ENCODE measurements around the gene BRSK2.

BRSK2 gene

GRCh38 chr11:1487851-1488574 lies 98.3 kb downstream of the BRSK2 start:
- peak overlapping the region; percentile 97 for H3K27ac ChIP-seq (ENCODE audit: low read length)

GRCh38 chr11:1488575-1489180 lies 98.9 kb downstream of the BRSK2 start:
- H3K36me3 ChIP-seq (ENCODE audit: control insufficient read depth in 2 of 2, insufficient read depth in 2 of 2, low read length in 2 of 2) = no peaks in the 10 kb centered on the region
- H3K27ac ChIP-seq (ENCODE audit: low read length) = peak overlapping the region; percentile 97
- H3K9ac ChIP-seq (ENCODE audit: low read length in 2 of 2) = peak overlapping the region in 1 of 2 donors; percentile 34
- no peaks in the 10 kb centered on the region for H3K9me3 ChIP-seq (ENCODE audit: control insufficient read depth in 2 of 2, low read length in 2 of 2)
- H3K27me3 ChIP-seq (ENCODE audit: control insufficient read depth in 1 of 2, insufficient read depth in 2 of 2, low read length in 2 of 2) = no peaks in the 10 kb centered on the region
- peaks cover 61% of the 10 kb centered on the region for H3K4me1 ChIP-seq (ENCODE audit: control insufficient read depth, insufficient read depth, low read length)
- peak overlapping the region in 1 of 2 donors; percentile 29 for H3K4me3 ChIP-seq (ENCODE audit: low read length in 2 of 2)

More at GRCh38 chr11:1487851-1488574, 98.3 kb downstream of the BRSK2 start:
- Histone ChIP-seq H3K4me3 (ENCODE audit: low read length in 2 of 2) (peak overlapping the region in 1 of 2 donors; percentile 59), H3K36me3 (ENCODE audit: control insufficient read depth in 2 of 2, insufficient read depth in 2 of 2, low read length in 2 of 2) (no peaks in the 10 kb centered on the region), H3K9me3 (ENCODE audit: control insufficient read depth in 2 of 2, low read length in 2 of 2) (no peaks in the 10 kb centered on the region), H3K27me3 (ENCODE audit: control insufficient read depth in 1 of 2, insufficient read depth in 2 of 2, low read length in 2 of 2) (no peaks in the 10 kb centered on the region), H3K4me1 (ENCODE audit: control insufficient read depth, insufficient read depth, low read length) (peaks cover 68% of the 10 kb centered on the region), H3K9ac (ENCODE audit: low read length in 2 of 2) (peak overlapping the region; percentile 46 to 62)

GRCh38 chr11:1490651-1491050 lies 100.9 kb downstream of the BRSK2 start:
- Histone ChIP-seq H3K36me3 (ENCODE audit: control insufficient read depth in 2 of 2, insufficient read depth in 2 of 2, low read length in 2 of 2) (no peaks in the 10 kb centered on the region), H3K9ac (ENCODE audit: low read length in 2 of 2) (no peak overlapping the region), H3K4me3 (ENCODE audit: low read length in 2 of 2) (no peak overlapping the region), H3K9me3 (ENCODE audit: control insufficient read depth in 2 of 2, low read length in 2 of 2) (no peaks in the 10 kb centered on the region), H3K27me3 (ENCODE audit: control insufficient read depth in 1 of 2, insufficient read depth in 2 of 2, low read length in 2 of 2) (no peaks in the 10 kb centered on the region), H3K27ac (ENCODE audit: low read length) (no peak overlapping the region), H3K4me1 (ENCODE audit: control insufficient read depth, insufficient read depth, low read length) (peaks cover 41% of the 10 kb centered on the region)

- Histone ChIP-seq H3K4me3 (ENCODE audit: low read length in 2 of 2) (no peak overlapping the region), H3K36me3 (ENCODE audit: control insufficient read depth in 2 of 2, insufficient read depth in 2 of 2, low read length in 2 of 2) (no peaks in the 10 kb centered on the region), H3K4me1 (ENCODE audit: control insufficient read depth, insufficient read depth, low read length) (peaks cover 34% of the 10 kb centered on the region), H3K9me3 (ENCODE audit: control insufficient read depth in 2 of 2, low read length in 2 of 2) (no peaks in the 10 kb centered on the region), H3K9ac (ENCODE audit: low read length in 2 of 2) (no peak overlapping the region), H3K27me3 (ENCODE audit: control insufficient read depth in 1 of 2, insufficient read depth in 2 of 2, low read length in 2 of 2) (no peaks in the 10 kb centered on the region), H3K27ac (ENCODE audit: low read length) (no peak overlapping the region)
Measured at GRCh38 chr11:1491379-1491778, 101.6 kb downstream of the BRSK2 start.

- peaks cover 12% of the 10 kb centered on the region for H3K4me1 ChIP-seq (ENCODE audit: control insufficient read depth, insufficient read depth, low read length)
- H3K27me3 ChIP-seq (ENCODE audit: control insufficient read depth in 1 of 2, insufficient read depth in 2 of 2, low read length in 2 of 2) = no peaks in the 10 kb centered on the region
- H3K9me3 ChIP-seq (ENCODE audit: control insufficient read depth in 2 of 2, low read length in 2 of 2) = no peaks in the 10 kb centered on the region
- no peak overlapping the region for H3K9ac ChIP-seq (ENCODE audit: low read length in 2 of 2)
- no peak overlapping the region for H3K4me3 ChIP-seq (ENCODE audit: low read length in 2 of 2)
- H3K36me3 ChIP-seq (ENCODE audit: control insufficient read depth in 2 of 2, insufficient read depth in 2 of 2, low read length in 2 of 2) = no peaks in the 10 kb centered on the region
- no peak overlapping the region for H3K27ac ChIP-seq (ENCODE audit: low read length)
Measured at GRCh38 chr11:1493650-1494244, 104.0 kb downstream of the BRSK2 start.

GRCh38 chr11:1494650-1495049 lies 104.9 kb downstream of the BRSK2 start:
- H3K36me3 ChIP-seq (ENCODE audit: control insufficient read depth in 2 of 2, insufficient read depth in 2 of 2, low read length in 2 of 2) = peaks cover 3% of the 10 kb centered on the region in 2 donors
- no peaks in the 10 kb centered on the region for H3K9me3 ChIP-seq (ENCODE audit: control insufficient read depth in 2 of 2, low read length in 2 of 2)
- no peak overlapping the region for H3K27ac ChIP-seq (ENCODE audit: low read length)
- H3K4me3 ChIP-seq (ENCODE audit: low read length in 2 of 2) = no peak overlapping the region
- no peak overlapping the region for H3K9ac ChIP-seq (ENCODE audit: low read length in 2 of 2)
- H3K27me3 ChIP-seq (ENCODE audit: control insufficient read depth in 1 of 2, insufficient read depth in 2 of 2, low read length in 2 of 2) = no peaks in the 10 kb centered on the region
- H3K4me1 ChIP-seq (ENCODE audit: control insufficient read depth, insufficient read depth, low read length) = peaks cover 3% of the 10 kb centered on the region

GRCh38 chr11:1496091-1496760 lies 106.5 kb downstream of the BRSK2 start:
- no peaks in the 10 kb centered on the region for H3K9me3 ChIP-seq (ENCODE audit: control insufficient read depth in 2 of 2, low read length in 2 of 2)
- H3K4me3 ChIP-seq (ENCODE audit: low read length in 2 of 2) = no peak overlapping the region
- peaks cover under 1% of the 10 kb centered on the region for H3K4me1 ChIP-seq (ENCODE audit: control insufficient read depth, insufficient read depth, low read length)
- no peak overlapping the region for H3K27ac ChIP-seq (ENCODE audit: low read length)
- H3K36me3 ChIP-seq (ENCODE audit: control insufficient read depth in 2 of 2, insufficient read depth in 2 of 2, low read length in 2 of 2) = peaks cover 3% of the 10 kb centered on the region in 2 donors
- no peak overlapping the region for H3K9ac ChIP-seq (ENCODE audit: low read length in 2 of 2)
- H3K27me3 ChIP-seq (ENCODE audit: control insufficient read depth in 1 of 2, insufficient read depth in 2 of 2, low read length in 2 of 2) = no peaks in the 10 kb centered on the region

- no peaks in the 10 kb centered on the region for H3K9me3 ChIP-seq (ENCODE audit: control insufficient read depth in 2 of 2, low read length in 2 of 2)
- no peak overlapping the region for H3K27ac ChIP-seq (ENCODE audit: low read length)
- no peak overlapping the region for H3K4me3 ChIP-seq (ENCODE audit: low read length in 2 of 2)
- H3K27me3 ChIP-seq (ENCODE audit: control insufficient read depth in 1 of 2, insufficient read depth in 2 of 2, low read length in 2 of 2) = no peaks in the 10 kb centered on the region
- H3K4me1 ChIP-seq (ENCODE audit: control insufficient read depth, insufficient read depth, low read length) = peaks cover 5% of the 10 kb centered on the region
- no peak overlapping the region for H3K9ac ChIP-seq (ENCODE audit: low read length in 2 of 2)
- H3K36me3 ChIP-seq (ENCODE audit: control insufficient read depth in 2 of 2, insufficient read depth in 2 of 2, low read length in 2 of 2) = peaks cover 3% of the 10 kb centered on the region in 2 donors
Measured at GRCh38 chr11:1496761-1497095, 107.0 kb downstream of the BRSK2 start.

- no peak overlapping the region for H3K9ac ChIP-seq (ENCODE audit: low read length in 2 of 2)
- H3K36me3 ChIP-seq (ENCODE audit: control insufficient read depth in 2 of 2, insufficient read depth in 2 of 2, low read length in 2 of 2) = peaks cover 3% of the 10 kb centered on the region in 2 donors
- peaks cover 14% of the 10 kb centered on the region for H3K4me1 ChIP-seq (ENCODE audit: control insufficient read depth, insufficient read depth, low read length)
- H3K27ac ChIP-seq (ENCODE audit: low read length) = no peak overlapping the region
- H3K27me3 ChIP-seq (ENCODE audit: control insufficient read depth in 1 of 2, insufficient read depth in 2 of 2, low read length in 2 of 2) = no peaks in the 10 kb centered on the region
- no peaks in the 10 kb centered on the region for H3K9me3 ChIP-seq (ENCODE audit: control insufficient read depth in 2 of 2, low read length in 2 of 2)
- H3K4me3 ChIP-seq (ENCODE audit: low read length in 2 of 2) = no peak overlapping the region
Measured at GRCh38 chr11:1497600-1497999, 107.9 kb downstream of the BRSK2 start.

- Histone ChIP-seq H3K36me3 (ENCODE audit: control insufficient read depth in 2 of 2, insufficient read depth in 2 of 2, low read length in 2 of 2) (peaks cover 3% of the 10 kb centered on the region in 2 donors), H3K4me1 (ENCODE audit: control insufficient read depth, insufficient read depth, low read length) (peaks cover 21% of the 10 kb centered on the region), H3K27ac (ENCODE audit: low read length) (no peak overlapping the region), H3K9me3 (ENCODE audit: control insufficient read depth in 2 of 2, low read length in 2 of 2) (no peaks in the 10 kb centered on the region), H3K27me3 (ENCODE audit: control insufficient read depth in 1 of 2, insufficient read depth in 2 of 2, low read length in 2 of 2) (no peaks in the 10 kb centered on the region), H3K4me3 (ENCODE audit: low read length in 2 of 2) (no peak overlapping the region), H3K9ac (ENCODE audit: low read length in 2 of 2) (no peak overlapping the region)
Measured at GRCh38 chr11:1498262-1498661, 108.5 kb downstream of the BRSK2 start.
